ENCODE measurements around the gene USH1G. TPM values are rescaled to one million over a fixed set of nuclear protein-coding genes. Genes with fewer than 3 reads are reported as not detected.

Gene USH1G
- polyA plus RNA-seq, 3 donors: not detected

DNA sequence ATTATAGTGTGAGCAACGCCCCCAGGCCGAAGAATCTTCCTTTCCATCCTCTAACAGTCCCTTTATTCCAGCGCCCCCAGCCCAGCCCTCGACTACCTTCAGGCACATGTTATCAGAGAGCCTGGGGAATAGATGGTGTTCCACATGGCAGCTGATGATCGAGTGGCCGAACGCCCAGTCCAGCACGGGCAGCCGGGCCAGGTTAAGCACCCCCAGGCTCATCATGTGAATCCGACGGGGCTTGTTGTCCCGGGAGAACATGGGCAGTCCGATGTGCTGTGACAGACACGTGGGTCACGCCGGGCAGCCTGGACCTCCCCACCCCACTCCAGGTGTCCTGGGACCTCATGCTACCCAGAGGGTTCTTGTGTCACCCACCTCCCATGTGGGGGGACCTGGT lies 43.7 kb downstream of the USH1G start:
- H3K27me3 ChIP-seq (ENCODE audit: control insufficient read depth in 2 of 2, insufficient read depth in 2 of 2, low read length in 2 of 2): no peaks in the 10 kb centered on the region
- H4K20me1 ChIP-seq (ENCODE audit: insufficient read depth, low read length): no peaks in the 10 kb centered on the region
- H2AFZ ChIP-seq (ENCODE audit: insufficient read depth, low read depth, low read length, poor library complexity, severe bottlenecking): no peak overlapping the region
- H3K79me2 ChIP-seq (ENCODE audit: insufficient read depth, low read length): no peaks in the 10 kb centered on the region
- no peak overlapping the region for H3K4me2 ChIP-seq (replicated peaks; ENCODE audit: extremely low read depth, low read length, poor library complexity, severe bottlenecking)
- Mint-ChIP-seq H3K4me3 (no peak overlapping the region), H3K27me3 (ENCODE audit: low read depth in 3 of 3) (peaks cover 0 to 10% (median 10%) of the 10 kb centered on the region in 3 donors), H3K4me1 (peaks cover 30% of the 10 kb centered on the region), H3K9me3 (no peaks in the 10 kb centered on the region), H3K36me3 (no peaks in the 10 kb centered on the region), H3K27ac (no peak overlapping the region)
- H3K4me1 ChIP-seq (ENCODE audit: control insufficient read depth in 1 of 2, insufficient read depth in 2 of 2, low read length in 2 of 2): peaks cover 27 to 29% of the 10 kb centered on the region in 2 donors
- H3K9ac ChIP-seq (ENCODE audit: insufficient read depth, low read length, poor library complexity, severe bottlenecking): no peak overlapping the region
- H3K27ac ChIP-seq (ENCODE audit: low read depth in 1 of 2, low read length in 2 of 2): no peak overlapping the region
- intact Hi-C loops (cut with micrococcal nuclease): loop anchor here in 1 of 2 donors (10.0 kb wide), 1 partner anchor 785 kb away; the partner anchor contains the start of genes RECQL5 and SAP30BP
- H3K36me3 ChIP-seq (replicated peaks in 1 of 2; ENCODE audit: control insufficient read depth in 1 of 2, insufficient read depth in 2 of 2, low read length in 2 of 2): no peaks in the 10 kb centered on the region
- 93% methylated on average over 3 of the region's 16 CpGs for WGBS (ENCODE audit: insufficient coverage)
- H3K4me3 ChIP-seq (replicated peaks in 1 of 3; ENCODE audit: low read depth in 2 of 3, low read length in 3 of 3): no peak overlapping the region
- no peak for DNase-seq
- TF ChIP-seq, protein P1, sequence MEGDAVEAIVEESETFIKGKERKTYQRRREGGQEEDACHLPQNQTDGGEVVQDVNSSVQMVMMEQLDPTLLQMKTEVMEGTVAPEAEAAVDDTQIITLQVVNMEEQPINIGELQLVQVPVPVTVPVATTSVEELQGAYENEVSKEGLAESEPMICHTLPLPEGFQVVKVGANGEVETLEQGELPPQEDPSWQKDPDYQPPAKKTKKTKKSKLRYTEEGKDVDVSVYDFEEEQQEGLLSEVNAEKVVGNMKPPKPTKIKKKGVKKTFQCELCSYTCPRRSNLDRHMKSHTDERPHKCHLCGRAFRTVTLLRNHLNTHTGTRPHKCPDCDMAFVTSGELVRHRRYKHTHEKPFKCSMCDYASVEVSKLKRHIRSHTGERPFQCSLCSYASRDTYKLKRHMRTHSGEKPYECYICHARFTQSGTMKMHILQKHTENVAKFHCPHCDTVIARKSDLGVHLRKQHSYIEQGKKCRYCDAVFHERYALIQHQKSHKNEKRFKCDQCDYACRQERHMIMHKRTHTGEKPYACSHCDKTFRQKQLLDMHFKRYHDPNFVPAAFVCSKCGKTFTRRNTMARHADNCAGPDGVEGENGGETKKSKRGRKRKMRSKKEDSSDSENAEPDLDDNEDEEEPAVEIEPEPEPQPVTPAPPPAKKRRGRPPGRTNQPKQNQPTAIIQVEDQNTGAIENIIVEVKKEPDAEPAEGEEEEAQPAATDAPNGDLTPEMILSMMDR (IDR thresholded peaks at IDR 0.05): no peak
- no peaks in the 10 kb centered on the region for H3K9me3 ChIP-seq (replicated peaks in 1 of 2; ENCODE audit: control insufficient read depth in 1 of 2, insufficient read depth in 1 of 2, low read length in 2 of 2)

DNA sequence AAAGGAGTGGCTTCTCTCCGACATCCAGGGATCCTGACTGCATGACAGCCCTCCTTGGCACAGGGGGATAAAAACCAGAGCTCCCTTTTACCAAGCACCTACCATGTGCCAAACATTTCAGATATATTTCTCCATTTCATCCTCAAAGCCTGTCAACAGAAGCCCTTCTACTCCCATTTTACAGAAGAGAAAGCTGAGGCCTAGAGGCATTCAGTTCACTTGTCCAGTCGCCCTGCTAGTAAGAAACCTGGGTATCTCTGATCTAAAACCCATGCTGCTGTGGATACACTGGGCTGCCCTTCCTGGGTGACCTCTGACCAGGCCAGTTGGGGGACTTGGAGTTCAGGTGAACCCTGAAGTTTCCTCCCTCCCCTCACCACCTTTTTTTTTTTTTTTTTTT lies 44.4 kb downstream of the USH1G start:
- no peaks in the 10 kb centered on the region for H3K79me2 ChIP-seq (ENCODE audit: insufficient read depth, low read length)
- intact Hi-C loops (cut with micrococcal nuclease): loop anchor here in 1 of 2 donors (10.0 kb wide), 1 partner anchor 786 kb away; the partner anchor contains the start of genes RECQL5 and SAP30BP
- 83% methylated on average over 1 of the region's 2 CpGs for WGBS (ENCODE audit: insufficient coverage)

More for the DNA sequence above, 44.4 kb downstream of the USH1G start:
- no peaks in the 10 kb centered on the region for H3K9me3 ChIP-seq (replicated peaks in 1 of 2; ENCODE audit: control insufficient read depth in 1 of 2, insufficient read depth in 1 of 2, low read length in 2 of 2)
- peaks cover 28 to 30% of the 10 kb centered on the region in 2 donors for H3K4me1 ChIP-seq (ENCODE audit: control insufficient read depth in 1 of 2, insufficient read depth in 2 of 2, low read length in 2 of 2)
- H3K9ac ChIP-seq (ENCODE audit: insufficient read depth, low read length, poor library complexity, severe bottlenecking): no peak overlapping the region
- TF ChIP-seq, protein P1 (IDR thresholded peaks at IDR 0.05): no peak
- no peak overlapping the region for H3K27ac Mint-ChIP-seq
- no peaks in the 10 kb centered on the region for H3K36me3 Mint-ChIP-seq
- no peak overlapping the region for H3K4me2 ChIP-seq (replicated peaks; ENCODE audit: extremely low read depth, low read length, poor library complexity, severe bottlenecking)
- no peak overlapping the region for H3K4me3 ChIP-seq (replicated peaks in 1 of 3; ENCODE audit: low read depth in 2 of 3, low read length in 3 of 3)
- H3K27me3 ChIP-seq (ENCODE audit: control insufficient read depth in 2 of 2, insufficient read depth in 2 of 2, low read length in 2 of 2): no peaks in the 10 kb centered on the region
- H3K27ac ChIP-seq (ENCODE audit: low read depth in 1 of 2, low read length in 2 of 2): no peak overlapping the region
- H3K36me3 ChIP-seq (replicated peaks in 1 of 2; ENCODE audit: control insufficient read depth in 1 of 2, insufficient read depth in 2 of 2, low read length in 2 of 2): no peaks in the 10 kb centered on the region
- no peaks in the 10 kb centered on the region for H3K9me3 Mint-ChIP-seq
- peaks cover 0 to 10% (median 9%) of the 10 kb centered on the region in 3 donors for H3K27me3 Mint-ChIP-seq (ENCODE audit: low read depth in 3 of 3)
- H4K20me1 ChIP-seq (ENCODE audit: insufficient read depth, low read length): no peaks in the 10 kb centered on the region
- H3K4me3 Mint-ChIP-seq: no peak overlapping the region
- H2AFZ ChIP-seq (ENCODE audit: insufficient read depth, low read depth, low read length, poor library complexity, severe bottlenecking): no peak overlapping the region
- peaks cover 29% of the 10 kb centered on the region for H3K4me1 Mint-ChIP-seq
- no peak for DNase-seq
